ENCODE results near the gene MTHFSD.

Gene MTHFSD

GRCh38 chr16:86528061-86528929, 26.7 kb downstream of the MTHFSD start:
- no peak for DNase-seq (ENCODE audit: low read depth)
- no peak overlapping the region for H3K4me3 ChIP-seq (ENCODE audit: low read depth, low read length)
- TF ChIP-seq CTCF (conservative IDR thresholded peaks at IDR 0.05; ENCODE audit: low read depth, low read length) = no peak

GRCh38 chr16:86527366-86527765, 27.7 kb downstream of the MTHFSD start:
- H3K4me3 ChIP-seq (ENCODE audit: low read depth, low read length) = no peak overlapping the region
- no peak for DNase-seq (ENCODE audit: low read depth)
- TF ChIP-seq CTCF (conservative IDR thresholded peaks at IDR 0.05; ENCODE audit: low read depth, low read length) = no peak

- no peak overlapping the region for H3K4me3 ChIP-seq (ENCODE audit: low read depth, low read length)
- TF ChIP-seq CTCF (conservative IDR thresholded peaks at IDR 0.05; ENCODE audit: low read depth, low read length) = no peak
- no peak for DNase-seq (ENCODE audit: low read depth)
Measured at GRCh38 chr16:86525696-86526095, 29.3 kb downstream of the MTHFSD start.

- DNase-seq (ENCODE audit: low read depth) = no peak
- TF ChIP-seq CTCF (conservative IDR thresholded peaks at IDR 0.05; ENCODE audit: low read depth, low read length) = no peak
- H3K4me3 ChIP-seq (ENCODE audit: low read depth, low read length) = no peak overlapping the region
Measured at GRCh38 chr16:86524029-86524428, 31.0 kb downstream of the MTHFSD start.

- TF ChIP-seq CTCF (conservative IDR thresholded peaks at IDR 0.05; ENCODE audit: low read depth, low read length) = no peak
- H3K4me3 ChIP-seq (ENCODE audit: low read depth, low read length) = no peak overlapping the region
- no peak for DNase-seq (ENCODE audit: low read depth)
Measured at GRCh38 chr16:86523166-86523740, 31.8 kb downstream of the MTHFSD start.

GRCh38 chr16:86522634-86523033, 32.4 kb downstream of the MTHFSD start:
- DNase-seq (ENCODE audit: low read depth) = no peak
- H3K4me3 ChIP-seq (ENCODE audit: low read depth, low read length) = no peak overlapping the region
- no peak for TF ChIP-seq CTCF (conservative IDR thresholded peaks at IDR 0.05; ENCODE audit: low read depth, low read length)

Data from choroid plexus epithelial cell (primary cell).